ENCODE results near the gene NIPBL. TPM values are rescaled to one million over a fixed set of nuclear protein-coding genes. Genes with fewer than 3 reads are reported as not detected.

The NIPBL gene
- total RNA-seq, 1 experiment from 2014 or later = 61.3 TPM

- Histone ChIP-seq H3K4ac (ENCODE audit: low read depth, low read length) (no peak overlapping the region), H2AK5ac (ENCODE audit: insufficient read length, low read length) (no peak overlapping the region), H2BK120ac (ENCODE audit: low read depth, low read length, poor library complexity, severe bottlenecking) (no peak overlapping the region), H4K5ac (ENCODE audit: insufficient read length, low read depth, low read length) (no peak overlapping the region), H3K9me3 (ENCODE audit: control insufficient read depth, low read depth, low read length) (no peaks in the 10 kb centered on the region), H3K14ac (ENCODE audit: insufficient read depth, low read length) (no peak overlapping the region), H3T11ph (ENCODE audit: low read length) (no peak overlapping the region), H2AFZ (ENCODE audit: low read length) (no peak overlapping the region), H3K79me2 (ENCODE audit: insufficient read depth, low read length) (no peaks in the 10 kb centered on the region), H3K23ac (ENCODE audit: insufficient read length, low read depth, low read length) (no peak overlapping the region), H3K27ac (ENCODE audit: insufficient read length, low read depth, low read length) (no peak overlapping the region), H3K4me1 (ENCODE audit: insufficient read depth, low read length) (no peaks in the 10 kb centered on the region), H2BK20ac (ENCODE audit: low read depth, low read length, poor library complexity, severe bottlenecking) (no peak overlapping the region), H2BK12ac (ENCODE audit: insufficient read length, low read depth, low read length) (no peak overlapping the region), H4K91ac (ENCODE audit: insufficient read length, low read depth, low read length) (no peak overlapping the region), H2BK15ac (ENCODE audit: low read depth, low read length) (no peak overlapping the region), H3K79me1 (ENCODE audit: insufficient read depth, low read depth, low read length, poor library complexity, severe bottlenecking) (no peaks in the 10 kb centered on the region), H4K20me1 (ENCODE audit: control insufficient read depth, insufficient read depth, insufficient read length) (no peaks in the 10 kb centered on the region), H3K56ac (ENCODE audit: insufficient read length, low read depth, low read length) (no peak overlapping the region), H3K23me2 (ENCODE audit: insufficient read length, low read depth, low read length, poor library complexity, severe bottlenecking) (no peaks in the 10 kb centered on the region), H3K18ac (ENCODE audit: insufficient read length, low read depth, low read length) (no peak overlapping the region), H3K4me2 (ENCODE audit: insufficient read depth, insufficient read length, low read length) (no peak overlapping the region), H3K27me3 (ENCODE audit: insufficient read depth, low read length) (no peaks in the 10 kb centered on the region), H3K9ac (ENCODE audit: extremely low read depth, insufficient read length, low read length) (no peak overlapping the region), H2BK5ac (ENCODE audit: insufficient read length, low read length) (no peak overlapping the region), H4K8ac (replicated peaks; ENCODE audit: insufficient read length, low read depth, low read length) (no peak overlapping the region)
- Mint-ChIP-seq H3K36me3 (ENCODE audit: insufficient read depth in 1 of 3, low read depth in 3 of 3) (peaks cover 0 to 26% (median 14%) of the 10 kb centered on the region in 3 experiments; a peak in 5 of 7 replicates), H3K27ac (no peak overlapping the region), H3K9me3 (no peaks in the 10 kb centered on the region), H3K4me1 (no peaks in the 10 kb centered on the region), H3K27me3 (ENCODE audit: low read depth) (no peaks in the 10 kb centered on the region), H3K4me3 (no peak overlapping the region)
- WGBS (ENCODE audit: extremely low coverage, insufficient read length, low lambda C conversion rate) = no CpG with 5 or more reads among the region's 5 CpGs
- DNase-seq = no peak
- TF ChIP-seq CTCF (conservative IDR thresholded peaks at IDR 0.05) = no peak
Measured at GRCh38 chr5:37037840-37038239, 161.3 kb downstream of the NIPBL start.

Measured in H9 (cell line).